GM12878 (cell line): ENCODE measurements around the gene CCL11. TPM values are rescaled to one million over a fixed set of nuclear protein-coding genes. Genes with fewer than 3 reads are reported as not detected.

Experiments used
- ATAC-seq: fragments of 200-7000 bp; cut with Tn5 transposase; 3 replicates; pipeline ENCODE4 v1.9.1; 2020; ENCODE audit warnings: mild to moderate bottlenecking, moderate library complexity
- BruUV-seq: library from RNA; stranded (reverse); fragments of 400-500 nt; replicated peaks from 2 replicates; lab custom pipeline; 2021; lab: Mats Ljungman, UMichigan
- CTCF ChIA-PET: fragments of 300-600 bp; sonication (Branson Sonifier 250); formaldehyde crosslinking; extraction: SDS; loops from one replicate; lab custom pipeline; 2021; ENCODE audit warnings: inconsistent platforms; lab: Yijun Ruan, JAX
- POLR2A ChIA-PET: fragments of 350-600 bp; formaldehyde crosslinking; extraction: SDS; loops from one replicate; lab custom pipeline; 2021; ENCODE audit warnings: inconsistent platforms; lab: Charles Lee
- RAD21 ChIA-PET: fragments of 300-600 bp; sonication (Branson Sonifier 250); formaldehyde crosslinking; loops from one replicate; lab custom pipeline; 2023; ENCODE audit warnings: antibody characterized with exemption; ENCODE audit not compliant: unreplicated experiment; lab: Charles Lee
- SMC1A ChIA-PET: fragments of 300-600 bp; sonication (Branson Sonifier 250); formaldehyde crosslinking; loops from one replicate; lab custom pipeline; 2023; ENCODE audit not compliant: unreplicated experiment, uncharacterized antibody; lab: Charles Lee
- DNase-seq: peaks from one replicate; pipeline ENCODE4 v3.0.0-alpha.2; 2011; ENCODE audit warnings: low read depth, low spot score
- FAIRE-seq: peaks from 3 replicates; lab custom pipeline; 2011; peaks lifted over from hg19 to GRCh38; lab: Jason Lieb, UNC
- H2AFZ ChIP-seq: 2 replicates; pipeline ENCODE4 v1.6.0; 2011; ENCODE audit warnings: low read depth, low read length, control low read depth; ENCODE audit not compliant: control insufficient read depth
- H3K27ac ChIP-seq: 2 replicates; pipeline ENCODE4 v1.5.1; 2011; ENCODE audit warnings: control low read depth; ENCODE audit not compliant: control insufficient read depth, insufficient read depth
- H3K27me3 ChIP-seq, 2 experiments: replicated peaks in 1 of 2; 2 replicates each; pipeline versions ENCODE4 v1.6.0 to v1.6.1; 2011; ENCODE audit warnings: low read length in 1 of 2; ENCODE audit not compliant: control insufficient read depth in 2 of 2, insufficient read depth in 2 of 2
- H3K36me3 ChIP-seq, 2 experiments: 2 replicates each; pipeline ENCODE4 v1.5.1; 2011; ENCODE audit warnings: low read length in 1 of 2; ENCODE audit not compliant: control insufficient read depth in 2 of 2, insufficient read depth in 2 of 2
- H3K4me1 ChIP-seq: 2 replicates; pipeline ENCODE4 v1.6.1; 2011; ENCODE audit warnings: mild to moderate bottlenecking, low read length, moderate library complexity, mixed read lengths; ENCODE audit not compliant: control insufficient read depth, insufficient read depth
- H3K4me2 ChIP-seq: 2 replicates; pipeline ENCODE4 v1.6.0; 2011; ENCODE audit warnings: control low read depth; ENCODE audit not compliant: control insufficient read depth, insufficient read depth
- H3K4me3 ChIP-seq: fragments of 200-600 bp; sonication (generic); 2 replicates; pipeline ENCODE4 v1.5.1; 2016
- H3K79me2 ChIP-seq: 2 replicates; pipeline ENCODE4 v1.6.0; 2011; ENCODE audit warnings: low read length; ENCODE audit not compliant: control insufficient read depth, insufficient read depth
- H3K9ac ChIP-seq: 2 replicates; pipeline ENCODE4 v1.8.0; 2011; ENCODE audit warnings: low read length, control low read depth, mixed read lengths; ENCODE audit not compliant: control insufficient read depth, insufficient read depth
- H3K9me3 ChIP-seq: replicated peaks from 3 replicates; pipeline ENCODE4 v1.5.1; 2011; ENCODE audit warnings: mild to moderate bottlenecking, low read length; ENCODE audit not compliant: control insufficient read depth, insufficient read depth
- H4K20me1 ChIP-seq: 2 replicates; pipeline ENCODE4 v1.6.0; 2011; ENCODE audit not compliant: control insufficient read depth, insufficient read depth
- CHD1 ChIP-seq: IDR thresholded peaks from 2 replicates; pipeline ENCODE4 v1.6.1; 2012; ENCODE audit warnings: low read depth, low read length, improper control_type of control experiment
- PML ChIP-seq: IDR thresholded peaks from 2 replicates; pipeline ENCODE4 v1.6.1; 2012; ENCODE audit warnings: low read length, inconsistent platforms
- POU2F2 ChIP-seq: IDR thresholded peaks from 3 replicates; pipeline ENCODE4 v1.6.1; 2011; ENCODE audit warnings: low read depth, mild to moderate bottlenecking, low read length, borderline replicate concordance
- WGBS: methylation state at CpG from one replicate; pipeline ENCODE4 v1.1.6; 2016; ENCODE audit warnings: low lambda C conversion rate; ENCODE audit not compliant: insufficient replicate concordance, insufficient coverage; ENCODE audit errors: missing lambda C conversion rate; 5-methylcytosine and 5-hydroxymethylcytosine counted together
- in situ Hi-C: fragments of 300-500 bp; cut with MboI; formaldehyde crosslinking; loops from 9 replicates; pipeline ENCODE4 v1.14.3; 2018; ENCODE audit warnings: mixed read lengths
- intact Hi-C: fragments of 100-400 bp; cut with micrococcal nuclease; formaldehyde crosslinking; loops from one replicate; pipeline ENCODE4 v1.14.2; 2022; ENCODE audit not compliant: unreplicated experiment
- polyA plus RNA-seq, 11 experiments: library from polyadenylated mRNA; depleted of rRNA in 4 of 11; unstranded in 6 of 11; stranded (reverse) in 5 of 11; fragments of >200 nt; fragmentation: Nextera tagmentation in 4 of 11; fragmentation: Illumina TruSeq in 1 of 11; extraction: Ambion mirVana in 4 of 11; extraction: Trizol in 1 of 11; gene quantifications; 1 replicate in 1 of 11; 2 replicates in 10 of 11; pipeline versions ENCODE4 v1.2.1 to v1.2.3, GENCODE V29; 2011 to 2016; ENCODE audit warnings: inconsistent platforms in 2 of 11, missing spikeins in 2 of 11, low read depth in 1 of 11
- total RNA-seq, 4 experiments: library from RNA; depleted of rRNA in 3 of 4; stranded (reverse); fragments of >200 nt in 3 of 4; fragmentation: Illumina TruSeq in 1 of 4; extraction: Trizol in 1 of 4; gene quantifications; 2 replicates each; pipeline versions ENCODE4 v1.2.1 to v1.2.3, GENCODE V29; 2013 to 2021
- TF ChIP-seq, protein P1 (sequence below): fragments of 450-650 bp; IDR thresholded peaks from 2 replicates; pipeline ENCODE4 v1.6.1; 2014; ENCODE audit warnings: mild to moderate bottlenecking
- TF ChIP-seq, protein P2 (sequence below): fragments of 450-650 bp; IDR thresholded peaks from 2 replicates; pipeline ENCODE4 v1.6.1; 2018; ENCODE audit warnings: borderline replicate concordance, mild to moderate bottlenecking; ENCODE audit not compliant: partially characterized antibody

CCL11 gene
- total and polyA plus RNA-seq, 10 of the 15 experiments (the other 5 are each of a cell fraction or from before 2014, with no cell fraction given) = not detected

DNA sequence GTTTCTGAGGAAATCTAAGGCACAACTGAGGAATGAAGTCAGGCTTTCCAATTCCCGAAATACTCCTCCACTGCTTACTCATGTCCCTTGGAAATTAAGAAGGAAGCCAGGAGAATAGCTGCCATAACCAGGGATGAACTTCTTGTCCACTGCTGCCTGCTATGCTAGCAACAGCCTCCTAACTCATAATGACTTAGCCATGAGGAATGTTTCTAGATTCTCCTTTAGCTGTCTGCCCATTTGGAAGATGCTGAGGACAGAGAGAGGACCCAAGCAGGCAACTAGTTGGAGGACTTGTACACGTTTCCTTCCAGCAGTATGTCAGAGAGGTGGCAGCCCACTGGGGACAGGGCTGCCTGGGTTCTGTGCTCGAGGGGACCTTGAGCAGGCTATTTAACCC, 31.4 kb upstream of the CCL11 start:
- peaks cover 16% of the 10 kb centered on the region for H3K4me1 ChIP-seq
- no TSS peak for BruUV-seq
- H3K4me2 ChIP-seq = no peak overlapping the region
- H4K20me1 ChIP-seq = no peaks in the 10 kb centered on the region; the same call in 1 of the 2 replicates
- 6% methylated on average over 3 of the region's 3 CpGs for WGBS
- DNase-seq (no peak), ATAC-seq (no peak), FAIRE-seq (no peak)
- no peak for TF ChIP-seq POU2F2
- TF ChIP-seq, protein P1, sequence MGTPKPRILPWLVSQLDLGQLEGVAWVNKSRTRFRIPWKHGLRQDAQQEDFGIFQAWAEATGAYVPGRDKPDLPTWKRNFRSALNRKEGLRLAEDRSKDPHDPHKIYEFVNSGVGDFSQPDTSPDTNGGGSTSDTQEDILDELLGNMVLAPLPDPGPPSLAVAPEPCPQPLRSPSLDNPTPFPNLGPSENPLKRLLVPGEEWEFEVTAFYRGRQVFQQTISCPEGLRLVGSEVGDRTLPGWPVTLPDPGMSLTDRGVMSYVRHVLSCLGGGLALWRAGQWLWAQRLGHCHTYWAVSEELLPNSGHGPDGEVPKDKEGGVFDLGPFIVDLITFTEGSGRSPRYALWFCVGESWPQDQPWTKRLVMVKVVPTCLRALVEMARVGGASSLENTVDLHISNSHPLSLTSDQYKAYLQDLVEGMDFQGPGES = no peak
- TF ChIP-seq, protein P2, sequence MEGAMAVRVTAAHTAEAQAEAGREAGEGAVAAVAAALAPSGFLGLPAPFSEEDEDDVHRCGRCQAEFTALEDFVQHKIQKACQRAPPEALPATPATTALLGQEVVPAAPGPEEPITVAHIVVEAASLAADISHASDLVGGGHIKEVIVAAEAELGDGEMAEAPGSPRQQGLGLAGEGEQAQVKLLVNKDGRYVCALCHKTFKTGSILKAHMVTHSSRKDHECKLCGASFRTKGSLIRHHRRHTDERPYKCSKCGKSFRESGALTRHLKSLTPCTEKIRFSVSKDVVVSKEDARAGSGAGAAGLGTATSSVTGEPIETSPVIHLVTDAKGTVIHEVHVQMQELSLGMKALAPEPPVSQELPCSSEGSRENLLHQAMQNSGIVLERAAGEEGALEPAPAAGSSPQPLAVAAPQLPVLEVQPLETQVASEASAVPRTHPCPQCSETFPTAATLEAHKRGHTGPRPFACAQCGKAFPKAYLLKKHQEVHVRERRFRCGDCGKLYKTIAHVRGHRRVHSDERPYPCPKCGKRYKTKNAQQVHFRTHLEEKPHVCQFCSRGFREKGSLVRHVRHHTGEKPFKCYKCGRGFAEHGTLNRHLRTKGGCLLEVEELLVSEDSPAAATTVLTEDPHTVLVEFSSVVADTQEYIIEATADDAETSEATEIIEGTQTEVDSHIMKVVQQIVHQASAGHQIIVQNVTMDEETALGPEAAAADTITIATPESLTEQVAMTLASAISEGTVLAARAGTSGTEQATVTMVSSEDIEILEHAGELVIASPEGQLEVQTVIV = no peak
- TF ChIP-seq CHD1 = no peak
- no peak for TF ChIP-seq PML
- ChIA-PET POLR2A (no interaction called here), SMC1A (no interaction called here), CTCF (interaction anchor here (1.1 kb wide), 1 partner anchor 108 kb away, joined by 3 read pairs; no protein-coding TSS in a partner anchor), RAD21 (no interaction called here)
- in situ Hi-C loops (no loop called here), intact Hi-C loops (no loop called here)
- no peaks in the 10 kb centered on the region for H3K9me3 ChIP-seq
- no peak overlapping the region for H3K27ac ChIP-seq
- H3K27me3 ChIP-seq = peaks cover 1 to 17% of the 10 kb centered on the region in 2 experiments; a peak in 3 of 4 replicates
- no peaks in the 10 kb centered on the region for H3K36me3 ChIP-seq
- H3K4me3 ChIP-seq = no peak overlapping the region
- H2AFZ ChIP-seq = no peak overlapping the region
- no peaks in the 10 kb centered on the region for H3K79me2 ChIP-seq
- H3K9ac ChIP-seq = no peak overlapping the region
